MM.1S (cell line): ENCODE measurements around the gene MAPK8IP1.

Experiments used
- DNase-seq: peaks from one replicate; pipeline ENCODE4 v3.0.0-alpha.2; 2015
- H2AFZ ChIP-seq: fragments of 300-600 bp; sonication (generic); 2 replicates; pipeline ENCODE4 v1.6.0; 2016; ENCODE audit warnings: antibody characterized with exemption, low read length
- H3F3A ChIP-seq: fragments of 300-600 bp; sonication (generic); 2 replicates; pipeline ENCODE4 v1.6.1; 2016; ENCODE audit warnings: mild to moderate bottlenecking, antibody characterized with exemption, low read length, moderate library complexity, mixed read lengths; ENCODE audit not compliant: insufficient read depth
- H3K27ac ChIP-seq: fragments of 300-600 bp; sonication (generic); 2 replicates; pipeline ENCODE4 v1.5.1; 2016; ENCODE audit warnings: mild to moderate bottlenecking, low read length
- H3K27me3 ChIP-seq: fragments of 300-600 bp; sonication (generic); replicated peaks from 2 replicates; pipeline ENCODE4 v1.6.0; 2016; ENCODE audit warnings: low read length; ENCODE audit not compliant: insufficient read depth
- H3K36me3 ChIP-seq: fragments of 300-600 bp; sonication (generic); replicated peaks from 2 replicates; pipeline ENCODE4 v1.6.1; 2016; ENCODE audit warnings: mild to moderate bottlenecking, low read length, mixed read lengths; ENCODE audit not compliant: insufficient read depth
- H3K4me1 ChIP-seq: fragments of 300-600 bp; sonication (generic); 2 replicates; pipeline ENCODE4 v1.6.1; 2016; ENCODE audit warnings: low read length, mixed read lengths
- H3K4me2 ChIP-seq: fragments of 300-600 bp; sonication (generic); 2 replicates; pipeline ENCODE4 v1.6.0; 2016; ENCODE audit warnings: low read depth, low read length
- H3K4me3 ChIP-seq: fragments of 300-600 bp; sonication (generic); 2 replicates; pipeline ENCODE4 v1.5.1; 2016; ENCODE audit warnings: low read length, mixed read lengths
- H3K79me2 ChIP-seq: fragments of 300-600 bp; sonication (generic); 2 replicates; pipeline ENCODE4 v1.6.1; 2016; ENCODE audit warnings: mixed run types, low read length, mixed read lengths
- H3K9ac ChIP-seq: fragments of 300-600 bp; sonication (generic); 2 replicates; pipeline ENCODE4 v1.6.1; 2016; ENCODE audit warnings: low read length, mixed read lengths
- H3K9me2 ChIP-seq: fragments of 300-600 bp; sonication (generic); replicated peaks from 2 replicates; pipeline ENCODE4 v1.6.1; 2016; ENCODE audit warnings: mild to moderate bottlenecking, low read length, mixed read lengths; ENCODE audit not compliant: insufficient read depth
- H3K9me3 ChIP-seq: fragments of 300-600 bp; sonication (generic); replicated peaks from 2 replicates; pipeline ENCODE4 v1.6.1; 2016; ENCODE audit warnings: mild to moderate bottlenecking, low read length, mixed read lengths; ENCODE audit not compliant: insufficient read depth
- H4K20me1 ChIP-seq: fragments of 300-600 bp; sonication (generic); 2 replicates; pipeline ENCODE4 v1.6.1; 2016; ENCODE audit warnings: mild to moderate bottlenecking, low read length, moderate library complexity, mixed read lengths; ENCODE audit not compliant: insufficient read depth
- CTCF ChIP-seq: fragments of 300-600 bp; sonication (generic); IDR thresholded peaks from 2 replicates; pipeline ENCODE4 v1.5.1; 2016; ENCODE audit warnings: antibody characterized with exemption, low read length, mixed read lengths
- EZH2 ChIP-seq: fragments of 300-600 bp; sonication (generic); optimal IDR thresholded peaks from 2 replicates; pipeline ENCODE3; 2017; ENCODE audit warnings: low read depth, mild to moderate bottlenecking, antibody characterized with exemption, low read length, mixed read lengths
- EZH2phosphoT487 ChIP-seq: fragments of 300-600 bp; sonication (generic); IDR thresholded peaks from 2 replicates; pipeline ENCODE4 v1.6.1; 2018; ENCODE audit warnings: antibody characterized with exemption, low read length

MAPK8IP1 gene

GRCh38 chr11:45906096-45906682, 20.7 kb downstream of the MAPK8IP1 start:
- no peaks in the 10 kb centered on the region for H3K4me1 ChIP-seq
- H2AFZ ChIP-seq = no peak overlapping the region
- no peaks in the 10 kb centered on the region for H3K9me3 ChIP-seq
- H4K20me1 ChIP-seq = no peaks in the 10 kb centered on the region
- no peak for DNase-seq
- H3K9me2 ChIP-seq = no peaks in the 10 kb centered on the region
- no peak overlapping the region for H3K9ac ChIP-seq
- H3K27me3 ChIP-seq = peaks cover 17% of the 10 kb centered on the region
- H3F3A ChIP-seq = no peaks in the 10 kb centered on the region
- no peak overlapping the region for H3K27ac ChIP-seq
- no peaks in the 10 kb centered on the region for H3K36me3 ChIP-seq
- no peak overlapping the region for H3K4me2 ChIP-seq
- no peaks in the 10 kb centered on the region for H3K79me2 ChIP-seq
- TF ChIP-seq EZH2 (no peak), CTCF (no peak), EZH2phosphoT487 (no peak)
- no peak overlapping the region for H3K4me3 ChIP-seq

- Histone ChIP-seq H4K20me1 (no peaks in the 10 kb centered on the region), H3K4me3 (no peak within 1 kb of the TSS), H3K9ac (no peak within 1 kb of the TSS), H3K27ac (no peak within 1 kb of the TSS), H3F3A (no peaks in the 10 kb centered on the region), H3K36me3 (no peaks in the 10 kb centered on the region), H3K4me1 (no peaks in the 10 kb centered on the region), H3K4me2 (no peak within 1 kb of the TSS), H3K9me3 (no peaks in the 10 kb centered on the region), H3K79me2 (no peaks in the 10 kb centered on the region), H3K27me3 (peaks cover 9% of the 10 kb centered on the region; the same call in 1 of the 2 replicates), H3K9me2 (no peaks in the 10 kb centered on the region), H2AFZ (no peak within 1 kb of the TSS)
- no peak for DNase-seq
- TF ChIP-seq CTCF = no peak
- TF ChIP-seq EZH2phosphoT487 = no peak
- no peak for TF ChIP-seq EZH2
These were observed 21.6 kb downstream of the MAPK8IP1 start, which contains the start of gene FREY1 for GRCh38 chr11:45906965-45907611. Gene FREY1, minus strand, starts transcription at chr11:45907271. Its CDS starts 26 bp downstream, at chr11:45907245.

- DNase-seq = no peak
- Histone ChIP-seq H3K79me2 (no peaks in the 10 kb centered on the region), H2AFZ (no peak overlapping the region), H3K27ac (no peak overlapping the region), H3F3A (no peaks in the 10 kb centered on the region), H3K9me3 (no peaks in the 10 kb centered on the region), H4K20me1 (no peaks in the 10 kb centered on the region), H3K36me3 (no peaks in the 10 kb centered on the region), H3K27me3 (peaks cover 5% of the 10 kb centered on the region; the same call in 1 of the 2 replicates), H3K4me1 (no peaks in the 10 kb centered on the region), H3K4me2 (no peak overlapping the region), H3K9me2 (no peaks in the 10 kb centered on the region), H3K4me3 (no peak overlapping the region), H3K9ac (no peak overlapping the region)
- TF ChIP-seq CTCF = no peak
- no peak for TF ChIP-seq EZH2
- TF ChIP-seq EZH2phosphoT487 = no peak
These were observed 22.5 kb downstream of the MAPK8IP1 start for GRCh38 chr11:45907911-45908370.
